ENCODE results near the gene GPR39.

DNA sequence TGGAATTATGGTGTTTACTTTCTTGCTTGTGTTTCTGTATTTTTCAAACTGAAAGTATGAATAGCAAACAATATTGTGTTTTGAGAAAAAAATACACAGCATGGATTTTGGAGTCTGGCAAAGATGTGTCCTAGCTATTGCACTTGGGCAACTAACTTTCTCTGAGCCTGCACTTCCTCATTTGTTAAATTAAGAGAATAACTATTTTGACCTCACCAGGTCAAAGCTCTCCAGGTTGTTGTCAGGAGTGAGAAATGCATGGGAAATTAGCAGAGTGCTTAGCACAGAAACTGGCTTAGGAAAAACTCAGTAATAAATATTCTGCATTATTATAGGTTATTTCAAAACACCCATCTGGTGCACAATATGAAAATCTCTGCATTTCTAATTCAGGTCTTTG, 225.2 kb downstream of the GPR39 start:
- TF ChIP-seq, protein P1, sequence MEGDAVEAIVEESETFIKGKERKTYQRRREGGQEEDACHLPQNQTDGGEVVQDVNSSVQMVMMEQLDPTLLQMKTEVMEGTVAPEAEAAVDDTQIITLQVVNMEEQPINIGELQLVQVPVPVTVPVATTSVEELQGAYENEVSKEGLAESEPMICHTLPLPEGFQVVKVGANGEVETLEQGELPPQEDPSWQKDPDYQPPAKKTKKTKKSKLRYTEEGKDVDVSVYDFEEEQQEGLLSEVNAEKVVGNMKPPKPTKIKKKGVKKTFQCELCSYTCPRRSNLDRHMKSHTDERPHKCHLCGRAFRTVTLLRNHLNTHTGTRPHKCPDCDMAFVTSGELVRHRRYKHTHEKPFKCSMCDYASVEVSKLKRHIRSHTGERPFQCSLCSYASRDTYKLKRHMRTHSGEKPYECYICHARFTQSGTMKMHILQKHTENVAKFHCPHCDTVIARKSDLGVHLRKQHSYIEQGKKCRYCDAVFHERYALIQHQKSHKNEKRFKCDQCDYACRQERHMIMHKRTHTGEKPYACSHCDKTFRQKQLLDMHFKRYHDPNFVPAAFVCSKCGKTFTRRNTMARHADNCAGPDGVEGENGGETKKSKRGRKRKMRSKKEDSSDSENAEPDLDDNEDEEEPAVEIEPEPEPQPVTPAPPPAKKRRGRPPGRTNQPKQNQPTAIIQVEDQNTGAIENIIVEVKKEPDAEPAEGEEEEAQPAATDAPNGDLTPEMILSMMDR (IDR thresholded peaks at IDR 0.05) = no peak
- no peak for TF ChIP-seq POLR2A (IDR thresholded peaks at IDR 0.05)
- TF ChIP-seq EP300 (IDR thresholded peaks at IDR 0.05) = no peak

Data from tibial nerve (tissue), 4 donors.